Omental fat pad (tissue), 4 donors: ENCODE data around the gene SLC10A7. TPM values are rescaled to one million over a fixed set of nuclear protein-coding genes. Genes with fewer than 3 reads are reported as not detected.

Experiments
- ATAC-seq: fragments of 150-250 bp; one replicate; pipeline ENCODE4 v1.9.1; 2016; ENCODE audit warnings: mild to moderate bottlenecking, moderate library complexity; ENCODE audit not compliant: low FRiP score
- DNase-seq: peaks from one replicate; pipeline ENCODE4 v3.0.0-alpha.2; 2019; ENCODE audit warnings: low spot score
- CTCF ChIP-seq, 3 donors: fragments of 450-650 bp; IDR thresholded peaks; one replicate each; pipeline ENCODE4 v1.5.1; 2016 to 2017; ENCODE audit warnings: antibody characterized with exemption in 3 of 3, mild to moderate bottlenecking in 3 of 3, moderate library complexity in 2 of 3
- total RNA-seq, 4 donors: library from RNA; depleted of rRNA; stranded (reverse); fragments of >200 nt; gene quantifications; one replicate each; pipeline ENCODE4 v1.1.0, GENCODE V29; 2016

SLC10A7 gene
- total RNA-seq, 4 donors from 2014 or later = 5.9 to 17.2 (median 12.9) TPM

GRCh38 chr4:146261041-146261440 lies 260.7 kb downstream of the SLC10A7 start:
- no peak for DNase-seq
- no peak for TF ChIP-seq CTCF (IDR thresholded peaks at IDR 0.05)
- no peak for ATAC-seq

- TF ChIP-seq CTCF (IDR thresholded peaks at IDR 0.05) = no peak
- no peak for ATAC-seq
- DNase-seq = no peak
Observed at GRCh38 chr4:146260521-146260920, 261.2 kb downstream of the SLC10A7 start.

GRCh38 chr4:146257511-146257910 lies 264.2 kb downstream of the SLC10A7 start:
- no peak for DNase-seq
- no peak for TF ChIP-seq CTCF (IDR thresholded peaks at IDR 0.05)

GRCh38 chr4:146256328-146256727 lies 265.4 kb downstream of the SLC10A7 start:
- no peak for DNase-seq
- TF ChIP-seq CTCF (IDR thresholded peaks at IDR 0.05) = no peak
- ATAC-seq = no peak

More at GRCh38 chr4:146257511-146257910, 264.2 kb downstream of the SLC10A7 start:
- no peak for ATAC-seq

GRCh38 chr4:146255874-146256273 lies 265.9 kb downstream of the SLC10A7 start:
- ATAC-seq = peak; percentile 42
- TF ChIP-seq CTCF (IDR thresholded peaks at IDR 0.05) = no peak
- no peak for DNase-seq

GRCh38 chr4:146255463-146255862 lies 266.3 kb downstream of the SLC10A7 start:
- ATAC-seq (no peak), DNase-seq (no peak)
- no peak for TF ChIP-seq CTCF (IDR thresholded peaks at IDR 0.05)

GRCh38 chr4:146252969-146253611 lies 268.6 kb downstream of the SLC10A7 start:
- ATAC-seq = no peak
- no peak for TF ChIP-seq CTCF (IDR thresholded peaks at IDR 0.05)
- no peak for DNase-seq
